GM21367 (cell line): ENCODE data around the gene RAB44.
A peak's percentile ranks its signal among the peaks of the same experiment; 100 is the strongest.

Experiments used
- ATAC-seq: cut with Tn5 transposase; IDR thresholded peaks from one replicate; pipeline ENCODE4 v1.9.1; 2021; ENCODE audit not compliant: unreplicated experiment

The RAB44 gene

DNA sequence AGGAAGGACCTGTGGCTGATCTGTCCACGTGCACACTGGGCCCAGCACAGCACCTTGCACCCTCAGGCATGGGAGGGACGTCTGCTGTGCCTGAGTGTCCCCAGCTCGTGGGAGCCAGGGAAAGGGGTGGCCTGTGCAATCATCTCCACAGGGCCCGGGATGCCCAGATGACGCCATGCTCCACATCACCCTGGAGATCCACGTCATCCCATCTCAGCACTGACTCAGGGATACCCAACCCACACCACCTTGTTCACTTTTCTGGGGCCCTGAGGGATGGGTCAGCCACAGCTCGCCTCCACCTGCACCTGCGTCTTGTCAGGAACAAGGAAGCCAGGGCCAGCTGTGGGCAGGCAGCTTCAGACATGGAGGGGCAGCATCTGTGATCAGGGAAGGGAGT lies 48.2 kb downstream of the RAB44 start:
- no peak for ATAC-seq

GRCh38 chr6:36746251-36746650 lies 48.6 kb downstream of the RAB44 start:
- ATAC-seq = no peak

- no peak for ATAC-seq
These were observed 52.3 kb downstream of the RAB44 start for GRCh38 chr6:36749829-36750489.

- ATAC-seq = no peak
These were observed 53.5 kb downstream of the RAB44 start for GRCh38 chr6:36751091-36751490.

DNA sequence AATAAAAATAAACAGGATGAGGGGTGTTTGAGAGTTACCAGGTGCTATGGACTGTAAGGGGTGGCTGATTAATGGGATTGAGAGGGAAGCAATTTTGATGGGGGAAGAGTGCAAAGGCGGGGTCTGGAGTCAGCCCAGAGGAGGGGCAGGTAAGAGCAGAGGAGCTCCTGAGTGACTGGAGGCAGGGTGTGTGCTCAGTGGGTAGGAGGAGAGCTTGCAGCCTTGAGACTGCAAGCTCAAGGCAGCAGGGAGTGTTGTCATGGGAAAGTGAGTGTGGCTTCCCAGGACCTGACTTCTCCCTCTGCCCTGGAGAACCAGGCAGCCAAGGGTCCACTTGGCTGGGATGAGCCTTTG lies 54.2 kb downstream of the RAB44 start:
- ATAC-seq = no peak

- no peak for ATAC-seq
These were observed 54.7 kb downstream of the RAB44 start for GRCh38 chr6:36752187-36752885.

- peak; percentile 37 for ATAC-seq
These were observed 55.4 kb downstream of the RAB44 start for GRCh38 chr6:36752886-36753506.

DNA sequence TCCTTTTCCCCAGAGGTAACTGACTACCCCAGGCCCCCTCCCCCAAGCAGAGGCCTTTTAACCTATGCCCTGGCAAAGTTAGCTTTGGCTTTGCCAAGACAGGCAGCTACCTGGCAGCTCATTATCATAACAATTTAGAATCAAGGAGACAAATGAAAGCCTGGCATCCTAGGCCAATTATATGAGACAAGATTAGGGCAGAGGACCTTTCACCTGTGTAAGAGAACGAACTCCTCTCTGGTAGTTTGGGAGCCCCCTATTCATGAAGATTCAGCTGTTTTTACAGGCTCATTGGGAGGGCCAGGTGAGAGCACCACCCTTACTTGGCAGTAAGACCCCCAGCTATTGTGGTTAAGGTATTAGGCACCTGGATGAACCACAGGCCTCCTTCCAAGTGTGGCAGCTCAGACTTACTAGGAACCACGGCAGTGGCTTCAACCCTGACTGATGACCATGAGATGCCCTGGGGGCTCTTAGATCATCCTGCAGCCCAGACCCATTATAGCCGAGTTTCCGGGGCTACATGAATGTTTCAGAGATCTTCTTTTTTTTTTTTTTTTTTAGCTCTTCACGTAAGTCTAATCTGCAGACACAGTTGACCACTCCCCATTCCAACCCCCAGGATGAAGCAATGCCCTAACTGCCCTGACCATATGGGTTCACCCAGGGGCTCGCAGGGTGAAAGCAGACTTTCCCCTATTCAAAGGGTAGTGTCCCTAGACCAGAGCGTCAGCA lies 56.2 kb downstream of the RAB44 start:
- no peak for ATAC-seq

GRCh38 chr6:36754582-36755434 lies 57.2 kb downstream of the RAB44 start:
- no peak for ATAC-seq

DNA sequence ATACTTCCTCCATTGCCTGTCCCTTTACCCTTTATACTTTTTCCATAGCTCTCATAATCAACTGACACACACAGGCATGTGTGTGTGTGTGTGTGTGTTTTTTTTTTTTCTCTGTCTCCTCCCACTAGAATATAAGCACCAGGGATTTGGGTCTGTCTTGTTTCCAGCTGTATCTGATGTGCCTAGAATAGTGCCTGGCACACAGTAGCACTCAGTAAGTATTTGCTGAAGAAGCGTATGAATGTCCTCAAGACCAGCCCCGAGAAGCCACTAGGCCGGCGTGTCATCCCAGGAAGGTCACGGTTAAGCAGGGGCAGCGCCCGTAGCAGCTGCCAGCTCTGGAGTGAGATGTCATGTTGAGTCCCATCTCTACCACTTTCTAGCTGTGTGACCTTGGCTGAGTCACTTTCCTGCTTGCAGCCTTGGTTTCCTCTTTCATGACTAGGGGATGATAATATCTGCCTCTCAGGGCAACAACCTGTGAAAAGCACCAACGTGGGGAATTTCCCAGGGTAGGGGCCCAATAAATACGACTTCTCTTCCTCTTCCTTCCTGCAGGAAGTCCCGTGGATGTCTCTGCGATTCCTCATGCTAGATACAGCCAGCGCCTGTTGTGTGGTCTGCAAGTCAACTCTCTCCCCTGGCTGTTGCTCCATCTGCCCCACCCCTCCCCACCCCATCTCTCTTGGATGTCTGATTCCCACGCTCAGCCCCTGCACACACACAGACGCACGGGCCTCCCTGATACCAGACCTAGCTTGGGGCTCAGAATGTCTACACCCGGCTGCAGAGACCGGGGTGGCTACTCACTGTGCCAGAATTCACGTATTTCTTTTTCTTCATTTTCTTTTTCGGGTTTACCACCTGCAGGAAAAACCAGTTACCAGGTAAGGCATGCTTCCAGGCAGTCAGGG lies 58.1 kb downstream of the RAB44 start:
- ATAC-seq = no peak

DNA sequence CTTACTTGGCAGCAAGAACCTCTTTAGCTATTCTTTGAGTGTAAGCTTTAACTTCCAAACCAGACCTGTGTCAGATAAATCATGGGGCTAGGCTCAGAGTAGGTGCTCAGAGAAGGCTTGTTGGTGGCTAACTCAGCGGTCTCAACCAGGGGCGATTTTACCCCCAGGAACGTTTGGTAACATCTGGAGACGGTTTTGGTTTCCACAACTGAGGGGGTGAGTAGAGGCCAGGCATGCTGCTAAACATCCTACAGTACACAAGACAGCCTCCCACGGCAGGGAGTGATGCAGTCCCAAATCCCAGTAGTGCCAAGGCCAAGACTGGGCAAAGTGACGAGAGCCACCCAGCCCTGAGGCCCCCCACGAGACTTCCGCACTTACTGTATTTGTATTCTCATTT lies 59.2 kb downstream of the RAB44 start:
- no peak for ATAC-seq

DNA sequence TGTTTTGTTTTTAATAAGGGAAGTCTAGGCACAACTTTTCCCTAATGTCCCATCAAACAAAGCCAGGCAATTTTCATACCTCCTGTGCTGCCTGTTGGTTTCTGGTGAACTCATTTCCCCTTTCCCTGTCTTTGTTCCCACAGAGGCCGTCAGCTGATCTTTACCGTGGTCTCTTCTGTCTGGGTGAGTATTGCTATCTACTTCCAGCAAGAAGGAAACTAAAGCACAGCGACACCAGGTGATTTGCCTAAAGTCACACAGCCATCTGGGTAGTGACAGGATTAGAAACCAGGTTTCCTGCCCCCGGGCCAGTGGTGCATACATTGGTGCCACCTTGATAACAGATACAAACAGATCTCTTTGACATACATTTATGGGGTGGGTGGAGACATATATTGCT lies 59.6 kb downstream of the RAB44 start:
- ATAC-seq = no peak

GRCh38 chr6:36757943-36758508 lies 60.4 kb downstream of the RAB44 start:
- ATAC-seq = no peak

DNA sequence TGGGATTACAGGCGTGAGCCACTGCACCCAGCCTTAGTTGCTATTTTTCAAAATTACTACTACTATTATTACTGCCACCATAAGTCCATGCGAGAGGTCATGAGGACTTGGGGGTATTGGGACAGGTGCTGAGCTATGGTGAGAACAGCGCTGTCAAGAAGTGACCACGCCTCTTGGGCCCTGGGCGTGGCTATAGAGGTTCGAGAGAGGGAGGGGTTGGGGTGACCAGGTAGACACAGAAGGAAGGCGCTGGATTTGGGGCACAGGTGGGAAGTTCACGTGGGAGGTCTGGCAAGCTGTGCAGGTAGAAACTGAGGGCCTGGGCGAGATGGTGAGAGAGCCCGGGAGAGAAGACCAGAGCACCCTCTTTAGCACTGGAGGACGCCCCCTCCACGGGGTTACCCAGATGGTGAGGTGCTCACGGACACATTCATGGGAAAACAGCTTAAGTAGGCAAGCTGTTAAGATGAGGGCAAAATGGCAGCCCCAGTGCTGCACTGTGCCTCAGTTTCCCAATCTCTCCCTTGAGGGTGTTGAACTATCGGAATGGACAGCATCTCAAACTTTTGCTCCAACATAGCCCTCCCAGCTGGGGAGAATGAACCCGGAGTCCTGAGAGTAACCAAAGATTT lies 61.0 kb downstream of the RAB44 start:
- ATAC-seq = no peak

GRCh38 chr6:36759148-36759759 lies 61.6 kb downstream of the RAB44 start:
- no peak for ATAC-seq

GRCh38 chr6:36760685-36761435 lies 63.2 kb downstream of the RAB44 start:
- ATAC-seq = no peak

DNA sequence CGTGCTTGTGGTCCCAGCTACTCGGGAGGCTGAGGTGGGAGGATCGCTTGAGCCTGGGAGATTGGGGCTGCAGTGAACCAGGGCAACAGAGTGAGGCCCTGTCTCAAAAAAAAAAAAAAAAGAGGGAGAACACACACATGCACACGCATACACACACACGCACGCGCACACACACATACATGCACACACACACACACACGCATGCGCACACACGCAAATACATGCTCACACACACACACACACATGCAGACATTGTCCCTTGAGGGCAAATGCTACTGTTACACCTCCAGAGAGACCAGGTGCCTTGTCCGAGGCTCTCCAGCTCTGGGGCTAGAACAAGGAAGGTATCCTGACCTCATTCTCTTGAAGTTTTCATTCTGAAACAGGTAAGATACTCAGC lies 64.5 kb downstream of the RAB44 start:
- no peak for ATAC-seq

- ATAC-seq = no peak
These were observed 67.6 kb downstream of the RAB44 start for GRCh38 chr6:36765190-36765589.
